LNCAP (cell line): Measurements from ENCODE around the gene PRKAB1.

Source experiments
- CTCF ChIP-seq: fragments of 450-650 bp; IDR thresholded peaks from 2 replicates; pipeline ENCODE4 v1.5.1; 2017; ENCODE audit warnings: mild to moderate bottlenecking

PRKAB1 gene

GRCh38 chr12:119687406-119687805 is 19.5 kb downstream of the PRKAB1 start:
- no peak for TF ChIP-seq CTCF

GRCh38 chr12:119687879-119688278 is 19.9 kb downstream of the PRKAB1 start:
- TF ChIP-seq CTCF: no peak

- TF ChIP-seq CTCF: no peak
Measured at GRCh38 chr12:119689935-119690500, 22.1 kb downstream of the PRKAB1 start.

GRCh38 chr12:119691202-119691810 is 23.4 kb downstream of the PRKAB1 start:
- no peak for TF ChIP-seq CTCF

DNA sequence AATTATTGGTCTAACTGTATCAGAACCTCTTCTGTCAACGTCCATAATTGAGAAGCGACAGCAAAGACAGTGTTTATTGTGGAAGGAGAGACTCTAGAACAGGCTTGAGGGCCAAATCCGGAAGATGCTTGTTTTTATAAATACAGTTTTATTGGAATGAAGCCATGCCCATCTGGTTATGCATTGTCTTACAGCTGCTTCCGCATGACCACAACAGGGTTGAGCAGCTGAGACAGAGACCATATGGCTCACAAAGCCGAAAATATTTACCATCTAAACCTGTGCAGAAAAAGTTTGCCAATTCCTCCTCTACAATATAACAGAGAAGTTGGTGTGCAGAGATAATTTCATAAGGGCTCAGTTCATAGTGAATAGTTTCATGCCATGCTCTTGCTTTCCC is 24.5 kb downstream of the PRKAB1 start:
- TF ChIP-seq CTCF: no peak

DNA sequence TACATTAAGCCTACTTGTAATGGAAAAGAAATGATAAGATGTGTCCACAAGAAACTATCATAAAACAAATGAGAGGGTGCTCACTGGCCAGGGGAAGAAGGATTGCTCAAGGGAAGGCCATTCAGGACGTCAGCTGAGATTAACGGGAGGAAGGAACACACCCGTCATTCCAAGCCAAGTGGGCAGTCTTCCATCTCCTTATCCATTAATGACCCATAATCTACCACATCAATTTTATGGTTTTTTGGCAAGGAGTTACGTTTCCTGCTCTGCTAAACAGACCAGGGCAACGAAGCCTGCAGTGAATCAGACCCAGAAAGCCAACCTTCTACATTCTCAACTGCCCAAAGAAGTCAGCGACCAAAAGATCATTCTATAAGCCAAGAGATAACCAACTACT is 25.1 kb downstream of the PRKAB1 start:
- no peak for TF ChIP-seq CTCF

GRCh38 chr12:119693511-119693910 is 25.6 kb downstream of the PRKAB1 start:
- no peak for TF ChIP-seq CTCF

DNA sequence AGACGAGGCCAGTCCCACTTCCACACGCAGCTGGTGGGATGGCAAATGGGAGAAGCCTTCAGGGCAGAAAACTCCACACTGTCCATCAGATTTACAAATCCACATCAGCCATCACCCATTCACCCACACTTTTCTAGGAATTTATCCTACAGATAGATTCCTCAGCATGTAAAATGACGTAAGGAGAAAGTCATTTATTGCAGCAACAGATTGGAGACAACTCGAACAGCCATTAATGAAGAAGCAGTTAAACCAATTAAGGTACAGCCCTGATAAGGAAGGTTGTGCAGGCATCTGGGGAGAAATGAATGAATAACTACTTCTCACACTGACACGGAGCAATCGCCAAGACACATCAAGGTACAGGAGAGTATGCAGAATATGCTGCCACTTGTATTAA is 26.2 kb downstream of the PRKAB1 start:
- no peak for TF ChIP-seq CTCF
